ENCODE measurements around the gene PRMT6. TPM values are rescaled to one million over a fixed set of nuclear protein-coding genes. Genes with fewer than 3 reads are reported as not detected.

PRMT6 gene
- total RNA-seq, result 22.4 and 26.7 TPM in 2 replicates

GRCh38 chr1:107056426-107057196 is at the start of gene PRMT6:
PRMT6 (plus strand) TSS chr1:107056674; CDS start chr1:107056716, 42 bp downstream.

Other genes starting within 250 kb of the PRMT6 start
- 0.15 and 0.32 TPM in 2 replicates for gene NTNG1, start 84.4 kb downstream of the PRMT6 start, total RNA-seq

Data from epithelial cell of umbilical artery (primary cell).